ENCODE results near the gene CHMP1A.
A peak's percentile ranks its signal among the peaks of the same experiment; 100 is the strongest.
"Not testable (repeated sequence)": the region's sequence is repeated elsewhere in the genome, so short reads cannot be mapped to it uniquely, and the experiment has no call there.

Gene CHMP1A

DNA sequence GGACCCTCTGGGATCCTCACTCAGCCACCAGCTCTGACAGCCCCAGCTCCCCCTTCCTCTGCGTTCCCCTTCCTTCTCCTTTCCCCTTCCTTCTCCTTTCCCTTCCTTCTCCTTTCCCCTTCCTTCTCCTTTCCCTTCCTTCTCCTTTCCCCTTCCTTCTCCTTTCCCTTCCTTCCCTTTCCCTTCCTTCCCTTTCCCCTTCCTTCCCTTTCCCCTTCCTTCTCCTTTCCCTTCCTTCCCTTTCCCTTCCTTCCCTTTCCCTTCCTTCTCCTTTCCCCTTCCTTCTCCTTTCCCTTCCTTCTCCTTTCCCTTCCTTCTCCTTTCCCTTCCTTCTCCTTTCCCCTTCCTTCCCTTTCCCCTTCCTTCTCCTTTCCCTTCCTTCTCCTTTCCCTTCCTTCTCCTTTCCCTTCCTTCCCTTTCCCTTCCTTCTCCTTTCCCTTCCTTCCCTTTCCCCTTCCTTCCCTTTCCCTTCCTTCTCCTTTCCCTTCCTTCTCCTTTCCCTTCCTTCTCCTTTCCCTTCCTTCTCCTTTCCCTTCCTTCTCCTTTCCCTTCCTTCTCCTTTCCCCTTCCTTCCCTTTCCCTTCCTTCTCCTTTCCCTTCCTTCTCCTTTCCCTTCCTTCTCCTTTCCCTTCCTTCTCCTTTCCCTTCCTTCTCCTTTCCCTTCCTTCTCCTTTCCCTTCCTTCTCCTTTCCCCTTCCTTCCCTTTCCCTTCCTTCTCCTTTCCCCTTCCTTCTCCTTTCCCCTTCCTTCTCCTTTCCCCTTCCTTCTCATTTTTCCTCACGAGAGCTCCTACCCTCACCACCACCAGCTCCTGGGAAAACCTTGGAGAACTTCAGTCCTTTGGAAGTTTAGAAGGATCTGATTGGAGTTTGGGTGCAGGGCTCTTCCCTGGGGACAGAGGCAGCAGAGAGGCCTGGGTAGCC lies 22.8 kb downstream of the CHMP1A start:
- not testable (repeated sequence) for H3K27me3 Mint-ChIP-seq; DNase-seq; H3K4me1 Mint-ChIP-seq (ENCODE audit: low read depth); H3K27ac Mint-ChIP-seq; H3K36me3 Mint-ChIP-seq (ENCODE audit: low read depth); H3K9me3 Mint-ChIP-seq; H3K4me3 Mint-ChIP-seq

DNA sequence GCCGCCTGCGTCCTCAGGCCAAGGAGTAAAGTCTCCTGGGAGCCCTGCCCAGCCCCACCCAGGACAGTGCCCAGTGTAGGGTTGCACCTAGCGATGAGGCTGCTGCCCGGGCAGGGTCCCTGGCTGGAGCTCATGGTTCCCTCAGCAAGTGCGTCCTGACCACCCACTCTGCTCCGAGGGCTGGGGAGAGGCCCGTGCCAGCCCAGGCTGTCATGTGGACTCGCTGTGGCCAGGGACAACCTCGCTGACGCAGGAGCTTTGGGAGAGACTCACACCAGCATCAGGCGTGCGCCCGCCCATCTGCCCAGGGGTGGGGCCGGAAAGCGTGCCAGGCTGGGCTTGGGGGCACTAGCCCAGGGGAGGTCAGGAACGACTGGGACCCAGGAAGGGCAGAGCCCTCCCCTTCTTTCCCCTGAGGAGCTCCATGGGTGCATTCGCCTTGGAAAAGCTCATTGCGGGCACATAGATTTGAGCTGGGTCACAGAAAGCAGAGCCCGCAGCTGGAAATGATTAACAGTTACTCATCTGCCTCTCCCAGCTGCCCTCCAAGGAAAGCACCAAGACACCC lies 24.4 kb downstream of the CHMP1A start:
- no peak for DNase-seq
- Mint-ChIP-seq H3K27me3 (no peaks in the 10 kb centered on the region), H3K27ac (no peak overlapping the region), H3K4me3 (no peak overlapping the region), H3K4me1 (ENCODE audit: low read depth) (no peaks in the 10 kb centered on the region), H3K9me3 (no peaks in the 10 kb centered on the region), H3K36me3 (ENCODE audit: low read depth) (no peaks in the 10 kb centered on the region)

DNA sequence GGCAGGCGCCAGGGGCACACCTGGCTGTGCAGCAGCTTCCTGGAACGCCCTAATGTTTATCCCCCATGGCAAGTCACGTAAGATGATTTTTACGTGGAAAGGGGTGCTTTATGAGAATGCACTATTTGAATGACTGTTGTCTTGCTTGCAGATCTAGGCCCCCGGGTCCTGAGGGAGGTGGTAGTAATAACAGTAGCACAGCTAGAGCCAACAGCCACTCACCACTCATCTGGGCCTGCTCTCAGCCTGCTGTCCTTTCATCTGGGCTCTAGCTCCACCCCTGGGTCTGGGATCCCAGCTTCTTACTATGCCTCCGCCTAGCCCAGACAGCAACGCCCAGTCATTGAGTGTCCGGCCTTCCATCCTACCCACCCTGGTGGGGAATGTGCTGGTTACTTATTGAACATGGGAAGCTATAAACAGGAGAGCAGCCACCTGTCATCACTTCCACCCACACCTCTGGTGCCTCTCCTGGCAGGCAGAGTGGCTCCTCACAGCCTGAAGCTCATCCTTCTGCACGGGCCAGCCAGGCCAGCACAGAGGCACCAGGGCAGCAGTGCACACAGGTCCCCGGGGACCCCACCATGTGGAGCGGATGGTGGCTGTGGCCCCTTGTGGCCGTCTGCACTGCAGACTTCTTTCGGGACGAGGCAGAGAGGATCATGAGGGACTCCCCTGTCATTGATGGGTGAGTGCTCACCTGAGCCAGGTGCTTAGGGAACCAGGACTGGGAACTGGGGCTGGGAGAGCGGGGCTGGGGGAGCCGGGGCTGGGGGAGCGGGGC lies 27.5 kb downstream of the CHMP1A start:
- no peak overlapping the region for H3K4me3 Mint-ChIP-seq
- no peaks in the 10 kb centered on the region for H3K36me3 Mint-ChIP-seq (ENCODE audit: low read depth)
- DNase-seq, result no peak

DNA sequence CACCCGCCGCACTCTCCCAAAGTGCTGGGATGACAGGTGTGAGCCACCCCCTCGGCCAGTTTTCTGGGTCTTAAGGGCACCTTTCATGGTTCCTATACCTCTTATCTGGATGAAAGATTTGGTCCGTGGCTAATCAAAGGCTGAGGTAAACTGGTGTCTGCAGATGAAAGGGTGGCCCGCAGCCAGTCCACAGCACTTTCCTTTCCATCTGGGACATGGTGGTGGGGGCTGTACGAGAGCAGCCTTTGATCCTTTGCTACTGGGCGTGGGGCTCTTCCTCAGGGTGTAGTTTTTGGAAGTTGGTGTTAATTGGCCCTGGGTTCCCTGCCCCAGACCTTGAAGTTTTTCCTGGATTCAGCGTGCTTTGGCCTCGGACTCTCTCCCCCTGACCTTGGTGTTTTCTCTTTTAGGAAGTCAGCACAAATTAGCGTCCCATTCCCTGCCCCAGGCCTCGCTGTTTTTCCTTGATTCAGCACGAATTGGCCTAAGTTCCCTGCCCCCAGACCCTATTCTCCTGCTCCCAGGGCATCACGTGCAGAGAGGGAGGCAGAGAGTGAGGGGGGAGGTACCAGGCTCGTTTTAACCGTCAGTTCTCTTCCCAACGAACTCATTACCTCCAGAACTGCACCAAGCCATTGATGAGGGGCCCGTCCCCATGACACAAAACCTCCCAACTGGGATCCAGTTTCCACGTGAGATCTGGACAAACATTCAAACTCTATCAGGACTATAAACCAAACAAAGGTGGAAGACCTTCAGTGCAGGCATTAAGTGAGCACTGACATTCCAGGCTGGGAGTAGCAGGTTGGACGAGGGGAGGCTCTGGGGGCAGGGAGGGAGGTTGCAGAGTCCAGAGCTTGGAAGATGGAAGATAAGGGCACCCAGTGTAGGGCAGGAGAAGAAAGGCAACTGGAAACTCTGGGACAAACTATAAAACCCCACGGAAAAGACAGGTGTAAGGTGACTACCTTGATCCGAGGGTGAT lies 32.4 kb downstream of the CHMP1A start:
- H3K27ac Mint-ChIP-seq, result no peak overlapping the region
- H3K36me3 Mint-ChIP-seq (ENCODE audit: low read depth), result no peaks in the 10 kb centered on the region
- DNase-seq, result no peak
- no peak overlapping the region for H3K4me3 Mint-ChIP-seq
- peaks cover 31% of the 10 kb centered on the region for H3K27me3 Mint-ChIP-seq
- H3K9me3 Mint-ChIP-seq, result no peaks in the 10 kb centered on the region
- H3K4me1 Mint-ChIP-seq (ENCODE audit: low read depth), result no peaks in the 10 kb centered on the region

More for the DNA sequence above, 27.5 kb downstream of the CHMP1A start:
- no peak overlapping the region for H3K27ac Mint-ChIP-seq
- H3K9me3 Mint-ChIP-seq, result no peaks in the 10 kb centered on the region
- peaks cover 5% of the 10 kb centered on the region for H3K27me3 Mint-ChIP-seq
- H3K4me1 Mint-ChIP-seq (ENCODE audit: low read depth), result no peaks in the 10 kb centered on the region

DNA sequence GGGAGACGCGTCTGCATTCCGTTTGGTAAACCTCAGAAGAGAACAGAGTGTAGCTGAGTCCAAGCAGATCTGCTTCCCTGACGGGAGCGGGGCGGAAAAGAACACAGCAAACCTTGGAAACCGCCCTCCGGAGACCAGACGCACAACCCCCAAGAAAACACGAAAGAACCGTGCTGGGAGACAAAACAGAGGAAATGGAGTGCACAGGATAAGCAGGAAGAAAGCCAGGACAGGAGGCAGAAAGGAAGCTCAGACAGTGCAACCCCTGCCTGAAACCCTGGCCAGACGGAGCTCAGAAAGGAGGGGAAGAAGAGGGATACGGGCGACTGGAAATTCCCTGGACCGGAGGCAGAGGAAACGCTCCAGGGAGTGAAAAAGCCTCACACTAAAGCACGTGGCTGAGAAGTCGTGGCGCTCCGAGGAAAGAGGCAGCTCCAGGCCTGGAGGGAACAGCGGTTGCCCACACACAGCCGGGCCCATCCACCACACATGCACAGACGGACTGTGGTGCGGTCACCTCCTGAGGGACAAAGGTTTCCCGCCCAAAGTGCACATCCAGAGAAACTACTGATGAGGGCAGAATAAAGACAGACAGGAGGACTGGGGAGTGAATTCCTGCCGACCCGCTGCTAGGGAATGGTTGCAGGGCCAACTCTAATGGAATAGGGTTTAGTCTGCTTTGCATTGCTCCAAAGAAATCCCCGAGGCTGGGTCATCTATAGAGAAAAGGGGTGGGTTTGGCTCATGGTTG lies 33.8 kb downstream of the CHMP1A start:
- no peak overlapping the region for H3K4me3 Mint-ChIP-seq
- no peaks in the 10 kb centered on the region for H3K9me3 Mint-ChIP-seq
- no peak overlapping the region for H3K27ac Mint-ChIP-seq
- H3K4me1 Mint-ChIP-seq (ENCODE audit: low read depth), result no peaks in the 10 kb centered on the region
- no peaks in the 10 kb centered on the region for H3K36me3 Mint-ChIP-seq (ENCODE audit: low read depth)
- DNase-seq, result no peak
- H3K27me3 Mint-ChIP-seq, result peaks cover 31% of the 10 kb centered on the region

DNA sequence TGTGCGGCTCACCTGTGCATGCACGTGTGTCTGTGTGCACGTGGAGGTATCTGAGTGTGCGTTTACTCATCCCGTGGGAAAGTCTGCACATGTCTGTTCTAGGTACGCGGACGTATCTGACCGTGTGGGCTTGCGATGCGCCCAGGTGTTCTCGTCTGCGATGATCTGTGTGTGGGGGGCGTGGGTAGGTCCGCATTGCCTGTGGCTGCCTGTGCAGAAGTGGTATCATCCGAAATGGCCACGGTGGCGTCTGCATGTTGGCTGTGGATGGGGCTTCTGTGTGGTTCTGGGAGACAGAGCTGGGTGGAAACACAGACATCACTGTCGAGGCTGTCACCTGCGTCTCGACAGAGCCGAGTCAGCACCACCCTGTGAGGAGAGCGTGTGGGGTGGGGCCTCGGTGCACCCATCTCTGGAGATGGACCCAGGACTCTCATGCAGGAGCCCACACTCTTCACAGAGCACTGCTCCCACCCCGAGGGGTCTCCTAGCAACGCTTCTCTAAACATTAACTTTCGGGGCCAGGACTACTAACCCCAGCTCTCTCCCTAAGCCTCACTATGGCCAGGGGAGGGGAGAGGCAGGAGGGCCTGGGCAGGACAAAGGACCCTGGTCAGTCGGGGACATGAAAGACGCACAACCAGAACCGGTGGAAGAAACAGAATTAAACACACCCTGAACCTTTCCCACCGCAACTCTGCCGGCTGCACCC lies 35.7 kb downstream of the CHMP1A start:
- Mint-ChIP-seq H3K27ac (no peak overlapping the region), H3K36me3 (ENCODE audit: low read depth) (no peaks in the 10 kb centered on the region), H3K9me3 (no peaks in the 10 kb centered on the region), H3K4me1 (ENCODE audit: low read depth) (peaks cover 5% of the 10 kb centered on the region), H3K4me3 (no peak overlapping the region), H3K27me3 (peaks cover 31% of the 10 kb centered on the region)
- no peak for DNase-seq

DNA sequence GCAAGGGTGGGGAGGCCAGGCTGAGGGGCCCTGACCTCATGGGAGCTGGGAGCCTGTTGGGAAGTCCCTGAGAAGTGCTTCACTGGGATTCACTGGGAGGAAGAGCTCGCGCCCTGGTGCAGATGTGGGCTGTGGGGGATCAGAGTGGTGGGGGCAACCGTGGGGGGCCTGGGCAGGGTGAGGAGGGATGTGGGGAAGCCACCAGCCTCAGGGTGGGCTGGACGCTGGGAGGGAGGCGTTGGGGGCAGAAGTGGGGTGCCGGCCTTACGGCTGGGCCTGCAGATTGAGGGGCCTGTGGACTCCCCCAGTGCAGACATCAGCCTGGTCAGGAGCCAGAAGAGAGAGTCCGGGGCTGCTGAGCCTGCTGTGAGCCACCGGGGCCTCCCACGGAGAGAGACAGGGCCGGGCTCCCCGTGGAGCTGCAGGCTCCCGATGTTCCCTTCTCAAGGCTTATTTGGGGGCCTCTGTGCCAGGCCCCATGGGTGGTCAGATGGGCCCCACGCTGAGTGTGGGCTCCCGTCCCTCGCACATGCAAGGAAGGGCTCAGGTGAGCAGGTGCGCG lies 36.3 kb downstream of the CHMP1A start:
- Mint-ChIP-seq H3K27me3 (peaks cover 31% of the 10 kb centered on the region), H3K27ac (no peak overlapping the region)

DNA sequence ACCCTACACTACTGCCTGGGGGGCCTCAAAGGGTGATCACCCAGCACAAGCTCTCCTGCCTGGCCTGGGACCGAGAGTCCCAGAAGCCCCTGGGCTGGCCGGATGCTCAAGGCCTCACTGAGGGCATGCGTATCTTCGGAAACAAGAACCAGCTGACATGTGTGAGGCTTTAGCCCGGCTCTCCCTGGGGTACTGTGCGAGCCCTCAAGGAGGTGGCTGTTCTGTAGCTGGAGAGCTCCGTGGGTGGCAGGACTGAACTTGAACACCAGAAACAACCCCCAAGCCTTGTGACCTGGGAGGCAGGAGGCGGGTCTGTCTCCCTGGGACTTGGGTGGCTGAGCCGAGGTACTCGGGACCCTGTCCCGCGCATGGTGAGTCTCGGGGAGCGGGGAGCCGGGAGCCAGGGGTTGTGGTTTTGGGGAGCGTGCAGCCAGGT lies 37.1 kb downstream of the CHMP1A start:
- Mint-ChIP-seq H3K27ac (no peak overlapping the region), H3K27me3 (peaks cover 30% of the 10 kb centered on the region), H3K4me3 (no peak overlapping the region), H3K9me3 (no peaks in the 10 kb centered on the region), H3K36me3 (ENCODE audit: low read depth) (no peaks in the 10 kb centered on the region), H3K4me1 (ENCODE audit: low read depth) (peaks cover 12% of the 10 kb centered on the region)
- no peak for DNase-seq

More for the DNA sequence above, 36.3 kb downstream of the CHMP1A start:
- DNase-seq, result no peak
- Mint-ChIP-seq H3K4me3 (no peak overlapping the region), H3K4me1 (ENCODE audit: low read depth) (peaks cover 11% of the 10 kb centered on the region), H3K9me3 (no peaks in the 10 kb centered on the region), H3K36me3 (ENCODE audit: low read depth) (no peaks in the 10 kb centered on the region)

DNA sequence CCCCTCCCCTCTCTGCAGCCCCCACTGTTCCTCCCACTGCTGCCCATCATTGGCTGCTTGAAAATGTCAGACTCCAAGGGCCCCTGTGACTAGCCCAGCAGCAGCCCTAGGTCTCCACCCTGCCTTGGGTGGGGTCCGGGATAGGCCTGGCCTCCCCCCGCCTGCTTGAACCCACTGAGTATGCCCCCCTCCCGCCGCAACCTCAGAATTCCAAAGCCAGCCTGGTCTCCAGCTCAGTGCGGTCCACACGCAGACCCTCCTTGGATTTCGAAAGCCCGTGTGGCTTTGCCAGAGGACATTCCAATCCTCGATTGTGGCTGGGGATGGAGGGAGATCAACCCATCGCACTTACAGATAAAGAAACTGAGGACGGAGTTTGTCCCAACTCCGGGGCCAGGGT lies 37.7 kb downstream of the CHMP1A start:
- H3K4me3 Mint-ChIP-seq, result no peak overlapping the region
- no peaks in the 10 kb centered on the region for H3K36me3 Mint-ChIP-seq (ENCODE audit: low read depth)
- H3K4me1 Mint-ChIP-seq (ENCODE audit: low read depth), result peaks cover 12% of the 10 kb centered on the region
- H3K27me3 Mint-ChIP-seq, result peaks cover 24% of the 10 kb centered on the region
- no peak overlapping the region for H3K27ac Mint-ChIP-seq
- DNase-seq, result no peak
- no peaks in the 10 kb centered on the region for H3K9me3 Mint-ChIP-seq

DNA sequence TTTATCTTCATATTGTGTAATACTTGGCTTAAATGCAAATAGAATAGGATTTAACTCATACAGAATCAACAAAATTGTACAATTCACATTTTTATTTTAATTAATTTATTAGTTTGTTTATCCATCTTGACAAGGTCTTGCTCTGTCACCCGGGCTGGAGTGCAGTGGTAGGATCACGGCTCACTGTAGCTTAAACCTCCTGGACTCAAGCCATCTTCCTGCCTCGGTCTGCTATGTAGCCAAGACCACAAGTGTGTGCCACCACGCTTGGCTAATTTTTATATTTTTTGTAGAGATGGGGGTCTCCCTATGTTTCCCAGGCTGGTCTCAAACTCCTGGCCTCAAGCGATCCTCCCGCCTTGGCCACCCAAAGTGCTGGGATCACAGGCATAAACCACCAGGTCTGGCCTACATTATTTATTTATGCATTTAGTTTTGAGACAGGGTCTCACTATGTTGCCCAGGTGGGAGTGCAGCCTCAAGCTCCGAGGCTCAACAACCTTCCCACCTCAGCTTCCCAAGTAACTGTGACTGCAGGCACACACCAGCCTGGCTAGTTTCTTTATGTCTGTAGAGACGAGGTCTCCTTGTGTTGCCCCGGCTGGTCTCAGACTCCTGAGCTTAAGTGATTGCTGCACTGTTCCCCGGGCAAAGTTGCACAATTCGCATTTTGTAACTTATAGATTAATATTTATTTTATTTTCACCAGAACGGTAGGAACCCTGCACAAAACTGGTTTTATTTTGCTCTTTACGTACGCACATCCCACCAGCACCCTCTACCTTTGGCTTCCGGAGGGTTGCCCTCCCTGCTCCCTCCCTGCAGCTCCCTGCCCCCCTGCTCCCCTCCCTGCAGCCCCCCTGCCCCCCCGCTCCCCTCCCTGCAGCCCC lies 39.2 kb downstream of the CHMP1A start:
- Mint-ChIP-seq H3K27me3 (peaks cover 14% of the 10 kb centered on the region), H3K36me3 (ENCODE audit: low read depth) (no peaks in the 10 kb centered on the region)

DNA sequence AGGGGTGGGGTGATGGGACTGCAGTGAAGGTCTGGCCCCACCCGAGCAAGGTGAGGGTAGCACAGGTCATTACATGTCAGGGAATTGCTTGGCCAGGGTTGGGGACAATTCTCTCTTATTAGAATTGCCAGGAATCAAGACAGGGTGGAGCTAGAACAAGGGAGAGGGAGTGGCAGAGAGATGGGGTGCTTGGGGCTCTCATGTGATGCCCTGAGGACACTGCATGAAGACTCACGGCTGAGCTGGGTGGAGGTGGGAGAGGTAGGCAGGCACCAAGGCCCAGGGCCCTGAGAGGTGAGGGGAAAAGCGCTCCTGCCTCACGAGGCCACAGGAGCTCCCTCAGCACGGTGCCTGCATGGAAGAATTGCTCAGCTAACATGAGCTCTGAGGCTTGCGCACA lies 40.5 kb downstream of the CHMP1A start:
- DNase-seq, result no peak
- H3K27me3 Mint-ChIP-seq, result peaks cover 3% of the 10 kb centered on the region
- H3K4me1 Mint-ChIP-seq (ENCODE audit: low read depth), result peaks cover 12% of the 10 kb centered on the region
- no peaks in the 10 kb centered on the region for H3K36me3 Mint-ChIP-seq (ENCODE audit: low read depth)
- H3K4me3 Mint-ChIP-seq, result no peak overlapping the region
- no peaks in the 10 kb centered on the region for H3K9me3 Mint-ChIP-seq
- peak overlapping the region; percentile 64 for H3K27ac Mint-ChIP-seq

More for the DNA sequence above, 39.2 kb downstream of the CHMP1A start:
- no peaks in the 10 kb centered on the region for H3K9me3 Mint-ChIP-seq
- H3K4me1 Mint-ChIP-seq (ENCODE audit: low read depth), result peaks cover 12% of the 10 kb centered on the region
- no peak overlapping the region for H3K27ac Mint-ChIP-seq
- no peak for DNase-seq
- H3K4me3 Mint-ChIP-seq, result no peak overlapping the region

DNA sequence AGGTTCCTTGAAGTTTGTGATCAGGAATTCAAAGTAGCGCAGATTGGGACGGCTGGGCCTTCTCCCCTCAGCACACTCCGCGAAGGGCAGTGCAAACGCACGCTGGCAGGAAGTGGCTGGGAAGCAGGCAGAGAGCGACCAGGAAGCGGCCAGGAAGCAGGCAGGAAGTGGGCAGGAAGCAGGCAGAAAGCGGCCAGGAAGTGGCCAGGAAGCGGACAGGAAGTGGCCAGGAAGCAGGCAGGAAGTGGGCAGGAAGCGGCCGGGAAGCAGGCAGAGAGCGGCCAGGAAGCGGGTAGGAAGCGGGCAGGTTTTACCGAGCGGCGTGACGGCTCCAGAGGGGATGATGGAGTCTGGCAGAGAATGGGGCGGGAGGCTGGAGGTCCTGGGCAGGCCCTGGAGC lies 40.9 kb downstream of the CHMP1A start:
- H3K27me3 Mint-ChIP-seq, result no peaks in the 10 kb centered on the region
- H3K4me3 Mint-ChIP-seq, result no peak overlapping the region
- DNase-seq, result no peak
- H3K9me3 Mint-ChIP-seq, result no peaks in the 10 kb centered on the region
- no peaks in the 10 kb centered on the region for H3K36me3 Mint-ChIP-seq (ENCODE audit: low read depth)
- H3K27ac Mint-ChIP-seq, result peak overlapping the region; percentile 64
- H3K4me1 Mint-ChIP-seq (ENCODE audit: low read depth), result peaks cover 12% of the 10 kb centered on the region
